ENCODE data around the gene PDGFD. TPM values are rescaled to one million over a fixed set of nuclear protein-coding genes. Genes with fewer than 3 reads are reported as not detected.
A peak's percentile ranks its signal among the peaks of the same experiment; 100 is the strongest.

PDGFD gene
- polyA plus RNA-seq, 1 donor (not counting 4 experiments of a cell fraction or from before 2014, with no cell fraction given) = 0.28 TPM

- FAIRE-seq = no peak
- Histone ChIP-seq H3K9me3 (ENCODE audit: control insufficient read depth, low read depth, low read length) (no peaks in the 10 kb centered on the region), H2AFZ (ENCODE audit: control insufficient read depth, low read length) (no peak overlapping the region), H3K4me1 (ENCODE audit: control insufficient read depth, extremely low read depth, insufficient read depth, low read length) (peaks cover 10% of the 10 kb centered on the region), H3K36me3 (ENCODE audit: control insufficient read depth in 2 of 2, extremely low read depth in 1 of 2, insufficient read depth in 2 of 2, low read length in 2 of 2) (no peaks in the 10 kb centered on the region), H4K20me1 (ENCODE audit: control insufficient read depth, extremely low read depth, insufficient read depth, low read length) (no peaks in the 10 kb centered on the region), H3K9me1 (ENCODE audit: control insufficient read depth, extremely low read depth, insufficient read depth, low read length) (no peaks in the 10 kb centered on the region), H3K79me2 (ENCODE audit: control insufficient read depth, insufficient read depth, low read length) (no peaks in the 10 kb centered on the region), H3K27me3 (ENCODE audit: control insufficient read depth, extremely low read depth, insufficient read depth, low read length) (no peaks in the 10 kb centered on the region), H3K9ac (ENCODE audit: control insufficient read depth, extremely low read depth, insufficient read depth, low read length) (no peak overlapping the region), H3K27ac (ENCODE audit: control insufficient read depth, insufficient read depth, low read length) (no peak overlapping the region), H3K4me3 (ENCODE audit: control insufficient read depth in 2 of 3, extremely low read depth in 1 of 3, insufficient read depth in 2 of 3, low read depth in 1 of 3, low read length in 3 of 3) (no peak overlapping the region), H3K4me2 (ENCODE audit: control insufficient read depth, extremely low read depth, insufficient read depth, low read depth, low read length) (no peak overlapping the region)
- dilution Hi-C loops (cut with MboI; ENCODE audit: extremely low pct_ligation_motif_present, low sequenced_read_pairs) = no loop called here
- TF ChIP-seq EZH2 (IDR thresholded peaks at IDR 0.05; ENCODE audit: low read length) (no peak), CTCF (optimal IDR thresholded peaks at IDR 0.05 in 1 of 3, IDR thresholded peaks at IDR 0.05 in 1 of 3, conservative IDR thresholded peaks at IDR 0.05 in 1 of 3; ENCODE audit: extremely low read depth in 1 of 3, insufficient read depth in 2 of 3, low read length in 3 of 3) (peak; percentile 38 to 55 (median 46))
- no peak for DNase-seq (ENCODE audit: low read depth, low spot score)
Measured at GRCh38 chr11:103927535-103927934, 236.4 kb downstream of the PDGFD start.

- H3K27me3 ChIP-seq (ENCODE audit: control insufficient read depth, extremely low read depth, insufficient read depth, low read length) = no peaks in the 10 kb centered on the region
- H3K9ac ChIP-seq (ENCODE audit: control insufficient read depth, extremely low read depth, insufficient read depth, low read length) = no peak overlapping the region
- no peaks in the 10 kb centered on the region for H3K36me3 ChIP-seq (ENCODE audit: control insufficient read depth in 2 of 2, extremely low read depth in 1 of 2, insufficient read depth in 2 of 2, low read length in 2 of 2)
- DNase-seq (ENCODE audit: low read depth, low spot score) (no peak), FAIRE-seq (no peak)
- H3K4me2 ChIP-seq (ENCODE audit: control insufficient read depth, extremely low read depth, insufficient read depth, low read depth, low read length) = no peak overlapping the region
- no peaks in the 10 kb centered on the region for H3K9me3 ChIP-seq (ENCODE audit: control insufficient read depth, low read depth, low read length)
- H3K9me1 ChIP-seq (ENCODE audit: control insufficient read depth, extremely low read depth, insufficient read depth, low read length) = no peaks in the 10 kb centered on the region
- no peaks in the 10 kb centered on the region for H4K20me1 ChIP-seq (ENCODE audit: control insufficient read depth, extremely low read depth, insufficient read depth, low read length)
- dilution Hi-C loops (cut with MboI; ENCODE audit: extremely low pct_ligation_motif_present, low sequenced_read_pairs) = no loop called here
- H3K4me3 ChIP-seq (ENCODE audit: control insufficient read depth in 2 of 3, extremely low read depth in 1 of 3, insufficient read depth in 2 of 3, low read depth in 1 of 3, low read length in 3 of 3) = no peak overlapping the region
- no peaks in the 10 kb centered on the region for H3K79me2 ChIP-seq (ENCODE audit: control insufficient read depth, insufficient read depth, low read length)
- H2AFZ ChIP-seq (ENCODE audit: control insufficient read depth, low read length) = no peak overlapping the region
- TF ChIP-seq EZH2 (IDR thresholded peaks at IDR 0.05; ENCODE audit: low read length) = no peak
- no peak for TF ChIP-seq CTCF (optimal IDR thresholded peaks at IDR 0.05 in 1 of 3, IDR thresholded peaks at IDR 0.05 in 1 of 3, conservative IDR thresholded peaks at IDR 0.05 in 1 of 3; ENCODE audit: extremely low read depth in 1 of 3, insufficient read depth in 2 of 3, low read length in 3 of 3)
- no peak overlapping the region for H3K27ac ChIP-seq (ENCODE audit: control insufficient read depth, insufficient read depth, low read length)
- peaks cover 10% of the 10 kb centered on the region for H3K4me1 ChIP-seq (ENCODE audit: control insufficient read depth, extremely low read depth, insufficient read depth, low read length)
Measured at GRCh38 chr11:103926990-103927389, 237.0 kb downstream of the PDGFD start.
